ENCODE results near the gene EFHD2. TPM values are rescaled to one million over a fixed set of nuclear protein-coding genes. Genes with fewer than 3 reads are reported as not detected.

EFHD2 gene, protein sequence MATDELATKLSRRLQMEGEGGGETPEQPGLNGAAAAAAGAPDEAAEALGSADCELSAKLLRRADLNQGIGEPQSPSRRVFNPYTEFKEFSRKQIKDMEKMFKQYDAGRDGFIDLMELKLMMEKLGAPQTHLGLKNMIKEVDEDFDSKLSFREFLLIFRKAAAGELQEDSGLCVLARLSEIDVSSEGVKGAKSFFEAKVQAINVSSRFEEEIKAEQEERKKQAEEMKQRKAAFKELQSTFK
- 8.8 and 26.5 TPM in 2 replicates for total RNA-seq

DNA sequence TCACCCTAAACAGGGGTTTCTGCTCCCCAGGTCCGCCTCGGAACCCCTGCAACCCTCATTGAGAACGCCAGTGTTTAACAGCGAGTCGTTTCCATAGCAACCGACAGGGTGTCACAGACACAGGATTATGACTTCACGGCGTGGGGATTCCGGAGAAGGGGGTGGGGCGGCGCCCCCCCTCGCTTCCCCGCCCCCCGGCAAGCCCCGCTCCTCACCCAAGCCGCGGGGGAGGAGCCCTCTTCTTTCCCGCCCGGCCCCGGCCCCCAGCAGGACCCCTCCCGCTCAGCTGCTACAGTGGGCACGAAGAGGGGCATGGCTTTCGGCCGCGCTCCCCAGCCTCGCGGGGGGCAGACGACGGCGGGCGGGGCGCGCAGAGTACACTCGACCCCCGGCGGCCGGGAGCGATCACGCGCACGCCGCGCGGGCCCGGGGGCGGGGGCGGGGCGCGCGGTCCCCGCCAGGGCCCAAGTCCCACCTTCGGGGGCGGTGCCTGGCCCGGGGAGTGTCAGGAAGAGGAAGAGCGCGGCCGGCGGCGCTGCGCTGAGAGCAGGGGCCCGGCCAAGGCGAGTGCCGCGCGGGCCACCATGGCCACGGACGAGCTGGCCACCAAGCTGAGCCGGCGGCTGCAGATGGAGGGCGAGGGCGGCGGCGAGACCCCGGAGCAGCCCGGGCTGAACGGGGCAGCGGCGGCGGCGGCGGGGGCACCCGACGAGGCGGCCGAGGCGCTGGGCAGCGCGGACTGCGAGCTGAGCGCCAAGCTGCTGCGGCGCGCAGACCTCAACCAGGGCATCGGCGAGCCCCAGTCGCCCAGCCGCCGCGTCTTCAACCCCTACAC is at the start of gene EFHD2:
Gene EFHD2, plus strand, starts transcription at position 501 of the 835 bp plus-strand sequence. Its CDS starts 84 bp downstream, at position 585.

DNA sequence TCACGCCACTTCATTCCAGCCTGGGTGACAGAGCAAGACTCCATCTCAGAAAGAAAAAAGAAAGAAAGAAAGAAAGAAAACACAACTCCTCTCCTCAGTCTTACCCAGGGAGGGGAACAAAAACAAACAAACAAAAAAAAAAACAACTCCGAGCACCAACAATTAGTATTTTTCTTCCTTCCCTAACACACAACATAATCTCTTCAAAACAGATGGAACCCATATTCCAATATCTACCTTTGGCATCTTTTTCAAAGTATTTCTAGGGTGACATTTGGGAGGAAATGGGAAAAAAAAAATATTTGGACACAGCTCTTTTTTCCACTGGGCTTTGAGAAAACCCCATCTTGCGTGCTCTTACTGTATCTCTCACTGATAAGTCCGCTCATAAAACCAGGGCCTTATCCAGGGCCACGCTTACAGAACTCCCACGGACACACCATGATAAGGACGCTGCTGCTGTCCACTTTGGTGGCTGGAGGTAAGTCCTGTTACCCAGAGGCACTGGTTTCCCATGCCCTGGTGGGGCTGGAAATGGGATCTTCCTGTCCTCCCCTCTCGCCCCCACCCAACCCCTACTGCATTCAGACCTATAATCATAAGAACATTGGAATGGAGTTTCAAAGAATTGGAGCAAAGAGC is 46.7 kb downstream of the EFHD2 start, which contains the start of gene CELA2A:
Gene CELA2A, plus strand, starts transcription at position 420 of the 642 bp plus-strand sequence. Its CDS starts 22 bp downstream, at position 442.

DNA sequence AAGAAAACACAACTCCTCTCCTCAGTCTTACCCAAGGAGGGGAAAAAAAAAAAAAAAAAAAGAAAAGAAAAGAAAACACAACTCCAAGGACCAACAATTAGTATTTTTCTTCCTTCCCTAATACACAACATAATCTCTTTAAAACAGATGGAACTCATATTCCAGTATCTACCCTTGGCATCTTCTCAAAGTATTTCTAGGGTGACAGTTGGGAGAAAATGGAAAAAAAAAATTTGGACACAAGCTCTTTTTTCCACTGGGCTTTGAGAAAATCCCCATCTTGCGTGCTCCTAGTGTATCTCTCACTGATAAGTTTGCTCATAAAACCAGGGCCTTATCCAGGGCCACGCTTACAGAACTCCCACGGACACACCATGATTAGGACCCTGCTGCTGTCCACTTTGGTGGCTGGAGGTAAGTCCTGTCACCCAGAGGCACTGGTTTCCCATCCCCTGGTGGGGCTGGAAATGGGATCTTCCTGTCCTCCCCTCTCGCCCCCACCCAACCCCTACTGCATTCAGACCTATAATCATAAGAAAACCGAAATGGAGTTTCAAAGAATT is 66.1 kb downstream of the EFHD2 start, which contains the start of gene CELA2B:
Gene CELA2B, plus strand, starts transcription at position 353 of the 563 bp plus-strand sequence. Its CDS starts 22 bp downstream, at position 375.

Other genes with a start within 250 kb of the EFHD2 start
- 0.26 and 0.32 TPM in 2 replicates for gene FHAD1, start 162.7 kb upstream of the EFHD2 start, total RNA-seq
- gene CTRC, start 28.6 kb downstream of the EFHD2 start, total RNA-seq, result under 0.01 TPM in 1 of 2 replicates, not detected in the other
- not detected in 2 replicates for gene CELA2A, start 46.8 kb downstream of the EFHD2 start, total RNA-seq
- gene CELA2B, start 66.2 kb downstream of the EFHD2 start, total RNA-seq, result not detected in 2 replicates
- 5.4 and 6.3 TPM in 2 replicates for gene CASP9, start 114.3 kb downstream of the EFHD2 start, total RNA-seq
- 7.9 and 8.4 TPM in 2 replicates for gene DNAJC16, start 117.0 kb downstream of the EFHD2 start, total RNA-seq
- 0.26 and 0.79 TPM in 2 replicates for gene AGMAT, start 175.2 kb downstream of the EFHD2 start, total RNA-seq
- gene DDI2, start 207.6 kb downstream of the EFHD2 start, total RNA-seq, result 8.0 and 9.1 TPM in 2 replicates

Data from bronchial smooth muscle cell (primary cell).